H1 (cell line): ENCODE results near the gene RRM1. TPM values are rescaled to one million over a fixed set of nuclear protein-coding genes. Genes with fewer than 3 reads are reported as not detected.

ENCODE experiments used
- SRF ChIP-seq: IDR thresholded peaks from 2 replicates; pipeline ENCODE4 v1.6.1; 2011; ENCODE audit warnings: mild to moderate bottlenecking, low read depth, low read length, moderate library complexity
- polyA plus RNA-seq, 7 experiments: library from polyadenylated mRNA; depleted of rRNA in 3 of 7; stranded (reverse) in 5 of 7; unstranded in 2 of 7; fragments of >200 nt in 5 of 7; fragments of 200-250 nt in 2 of 7; gene quantifications; 1 replicate in 5 of 7; 2 replicates in 1 of 7; 4 replicates in 1 of 7; pipeline versions ENCODE4 v1.2.1 to v1.2.3, GENCODE V29; 2011 to 2013; ENCODE audit warnings: missing spikeins in 2 of 7, mixed read lengths in 2 of 7
- total RNA-seq: library from RNA; stranded (reverse); fragmentation: NEBNext Ultra II Directional; extraction: Animal tissue kit (Norgen Biotek cat#: 25700); gene quantifications from 2 replicates; pipeline ENCODE4 v1.2.1, GENCODE V29; 2021

RRM1 gene
- total and polyA plus RNA-seq, 2 of the 8 experiments (the other 6 are each of a cell fraction or from before 2014, with no cell fraction given), result 63.6 to 126 TPM

- no peak for TF ChIP-seq SRF
Measured at GRCh38 chr11:4086575-4087353, 7.8 kb upstream of the RRM1 start (continued).
